ENCODE data around the gene RASAL2. TPM values are rescaled to one million over a fixed set of nuclear protein-coding genes. Genes with fewer than 3 reads are reported as not detected.
"Not testable (repeated sequence)": the region's sequence is repeated elsewhere in the genome, so short reads cannot be mapped to it uniquely, and the experiment has no call there.

The RASAL2 gene
- total RNA-seq, 3 donors from 2014 or later = 13.0 to 17.5 (median 14.2) TPM

- H3K36me3 ChIP-seq (ENCODE audit: low read depth) = no peaks in the 10 kb centered on the region
- no peaks in the 10 kb centered on the region for H3K9me3 ChIP-seq
- peak; percentile 13 for ATAC-seq
- no peak overlapping the region for H3K4me3 ChIP-seq
- no peak for TF ChIP-seq CTCF (IDR thresholded peaks at IDR 0.05)
- no peak for DNase-seq
- H3K4me1 ChIP-seq (ENCODE audit: low read depth) = no peaks in the 10 kb centered on the region
- intact Hi-C loops (cut with DNase I, micrococcal nuclease) = loop anchor here (5.0 to 10.0 kb wide), 2 partner anchors 191 to 194 kb away; no protein-coding TSS in a partner anchor
Observed at GRCh38 chr1:178311164-178311563, 217.3 kb downstream of the RASAL2 start.

- H3K4me1 ChIP-seq (ENCODE audit: low read depth); H3K36me3 ChIP-seq (ENCODE audit: low read depth); intact Hi-C loops (cut with DNase I, micrococcal nuclease); ATAC-seq; H3K9me3 ChIP-seq; H3K4me3 ChIP-seq: not testable (repeated sequence)
- DNase-seq = peak in 2 of 3 donors; percentile 34 to 49
Observed at GRCh38 chr1:178320280-178320982, 226.5 kb downstream of the RASAL2 start.

GRCh38 chr1:178323067-178323466 is 229.2 kb downstream of the RASAL2 start:
- TF ChIP-seq CTCF (IDR thresholded peaks at IDR 0.05) = no peak
- DNase-seq (no peak), ATAC-seq (no peak)
- Histone ChIP-seq H3K9me3 (no peaks in the 10 kb centered on the region), H3K4me1 (ENCODE audit: low read depth) (no peaks in the 10 kb centered on the region), H3K36me3 (ENCODE audit: low read depth) (no peaks in the 10 kb centered on the region), H3K4me3 (no peak overlapping the region)
- intact Hi-C loops (cut with DNase I, micrococcal nuclease) = no loop called here

- no peak for DNase-seq
- ATAC-seq = peak; percentile 43
- Histone ChIP-seq H3K36me3 (ENCODE audit: low read depth) (no peaks in the 10 kb centered on the region), H3K4me1 (ENCODE audit: low read depth) (no peaks in the 10 kb centered on the region), H3K4me3 (no peak overlapping the region), H3K9me3 (no peaks in the 10 kb centered on the region)
- intact Hi-C loops (cut with DNase I, micrococcal nuclease) = no loop called here
- no peak for TF ChIP-seq CTCF (IDR thresholded peaks at IDR 0.05)
Observed at GRCh38 chr1:178324003-178324402, 230.1 kb downstream of the RASAL2 start.

GRCh38 chr1:178328728-178329127 is 234.8 kb downstream of the RASAL2 start:
- Histone ChIP-seq H3K36me3 (ENCODE audit: low read depth) (no peaks in the 10 kb centered on the region), H3K9me3 (no peaks in the 10 kb centered on the region), H3K4me1 (ENCODE audit: low read depth) (no peaks in the 10 kb centered on the region), H3K4me3 (no peak overlapping the region)
- DNase-seq (no peak), ATAC-seq (no peak)
- intact Hi-C loops (cut with DNase I, micrococcal nuclease) = no loop called here
- no peak for TF ChIP-seq CTCF (IDR thresholded peaks at IDR 0.05)

- Histone ChIP-seq H3K4me3 (no peak overlapping the region), H3K36me3 (ENCODE audit: low read depth) (no peaks in the 10 kb centered on the region), H3K4me1 (ENCODE audit: low read depth) (no peaks in the 10 kb centered on the region), H3K9me3 (no peaks in the 10 kb centered on the region)
- DNase-seq (no peak), ATAC-seq (no peak)
- no peak for TF ChIP-seq CTCF (IDR thresholded peaks at IDR 0.05)
- intact Hi-C loops (cut with DNase I, micrococcal nuclease) = no loop called here
Observed at GRCh38 chr1:178330153-178330552, 236.2 kb downstream of the RASAL2 start.
